Neural cell (in vitro differentiated cells): ENCODE data around the gene DCANP1. TPM values are rescaled to one million over a fixed set of nuclear protein-coding genes. Genes with fewer than 3 reads are reported as not detected.

Experiments used
- H2AFZ ChIP-seq: fragments of 200-600, 300-800 bp; sonication (generic), shearing (Covaris generic); 2 replicates; pipeline ENCODE4 v1.6.0; 2014; ENCODE audit warnings: low read depth, mild to moderate bottlenecking, antibody characterized with exemption, low read length, moderate library complexity
- H3F3A ChIP-seq: fragments of 200-600 bp; shearing (Covaris generic); 2 replicates; pipeline ENCODE4 v1.6.1; 2016; ENCODE audit warnings: mild to moderate bottlenecking, moderate library complexity, mixed read lengths, antibody characterized with exemption, low read length; ENCODE audit not compliant: insufficient read depth, poor library complexity, severe bottlenecking
- H3K27ac ChIP-seq: fragments of 200-600, 300-800 bp; sonication (generic), shearing (Covaris generic); 2 replicates; pipeline ENCODE4 v1.5.1; 2014; ENCODE audit warnings: mild to moderate bottlenecking, low read length, moderate library complexity
- H3K27me3 ChIP-seq: fragments of 300-800, 200-600 bp; sonication (generic), shearing (Covaris generic); 2 replicates; pipeline ENCODE4 v1.6.0; 2014; ENCODE audit warnings: mild to moderate bottlenecking, low read depth, low read length, moderate library complexity; ENCODE audit not compliant: insufficient read depth
- H3K36me3 ChIP-seq: fragments of 300-800, 200-600 bp; sonication (generic), shearing (Covaris generic); 2 replicates; pipeline ENCODE4 v1.5.1; 2014; ENCODE audit warnings: mild to moderate bottlenecking, antibody characterized with exemption, low read length, moderate library complexity; ENCODE audit not compliant: insufficient read depth
- H3K4me2 ChIP-seq: fragments of 300-800, 200-600 bp; sonication (generic), shearing (Covaris generic); 2 replicates; pipeline ENCODE4 v1.6.0; 2014; ENCODE audit warnings: mild to moderate bottlenecking, low read length
- H3K4me3 ChIP-seq: fragments of 300-800, 200-600 bp; sonication (generic), shearing (Covaris generic); 2 replicates; pipeline ENCODE4 v1.5.1; 2014; ENCODE audit warnings: mild to moderate bottlenecking, low read length, moderate library complexity
- H3K79me2 ChIP-seq: fragments of 200-600 bp; shearing (Covaris generic); replicated peaks from 2 replicates; pipeline ENCODE4 v1.6.0; 2014; ENCODE audit warnings: mild to moderate bottlenecking, low read length, moderate library complexity; ENCODE audit not compliant: insufficient read depth
- H3K9ac ChIP-seq: fragments of 300-800, 200-600 bp; sonication (generic), shearing (Covaris generic); 2 replicates; pipeline ENCODE4 v1.6.1; 2016; ENCODE audit warnings: mild to moderate bottlenecking, low read length, mixed read lengths
- H3K9me2 ChIP-seq: fragments of 200-600 bp; shearing (Covaris generic); 2 replicates; pipeline ENCODE4 v1.6.1; 2016; ENCODE audit warnings: mild to moderate bottlenecking, low read length, mixed read lengths; ENCODE audit not compliant: insufficient read depth
- H3K9me3 ChIP-seq: fragments of 200-600, 300-800 bp; sonication (generic), shearing (Covaris generic); 2 replicates; pipeline ENCODE4 v1.6.1; 2016; ENCODE audit warnings: mild to moderate bottlenecking, mixed run types, low read length, moderate library complexity, mixed read lengths
- H4K20me1 ChIP-seq: fragments of 200-600 bp; shearing (Covaris generic); 2 replicates; pipeline ENCODE4 v1.6.1; 2016; ENCODE audit warnings: mild to moderate bottlenecking, mixed run types; ENCODE audit not compliant: insufficient read depth
- EP300 ChIP-seq: fragments of 450-650 bp; conservative IDR thresholded peaks from 2 replicates; pipeline ENCODE4 v1.6.1; 2014; ENCODE audit warnings: antibody characterized with exemption, mild to moderate bottlenecking, moderate library complexity; ENCODE audit not compliant: poor library complexity, severe bottlenecking
- EZH2 ChIP-seq: fragments of 200-600, 300-800 bp; shearing (Covaris generic), sonication (generic); IDR thresholded peaks from 2 replicates; pipeline ENCODE4 v1.6.1; 2014; ENCODE audit warnings: antibody characterized with exemption, low read length, borderline replicate concordance, mild to moderate bottlenecking; ENCODE audit not compliant: insufficient read depth, poor library complexity, severe bottlenecking
- MXI1 ChIP-seq: fragments of 450-650 bp; conservative IDR thresholded peaks from 2 replicates; pipeline ENCODE4 v1.6.1; 2014; ENCODE audit warnings: antibody characterized with exemption, mild to moderate bottlenecking; ENCODE audit not compliant: poor library complexity, severe bottlenecking
- POLR2AphosphoS5 ChIP-seq: IDR thresholded peaks from 2 replicates; pipeline ENCODE4 v1.6.1; 2012
- RAD21 ChIP-seq: fragments of 450-650 bp; conservative IDR thresholded peaks from 2 replicates; pipeline ENCODE4 v1.6.1; 2014; ENCODE audit warnings: antibody characterized with exemption, mild to moderate bottlenecking, moderate library complexity
- SMC3 ChIP-seq: fragments of 450-650 bp; conservative IDR thresholded peaks from 2 replicates; pipeline ENCODE4 v1.6.1; 2014; ENCODE audit warnings: antibody characterized with exemption, mild to moderate bottlenecking, moderate library complexity; ENCODE audit not compliant: poor library complexity
- TAF1 ChIP-seq: IDR thresholded peaks from 2 replicates; pipeline ENCODE4 v1.6.1; 2012; ENCODE audit warnings: low read depth
- polyA plus RNA-seq: library from polyadenylated mRNA; depleted of rRNA; stranded (reverse); fragments of >200 nt; gene quantifications from 2 replicates; pipeline ENCODE4 v1.2.3, GENCODE V29; 2014
- TF ChIP-seq, protein P1 (sequence below): fragments of 450-650 bp; IDR thresholded peaks from 2 replicates; pipeline ENCODE4 v1.5.1; 2014; ENCODE audit warnings: antibody characterized with exemption, mild to moderate bottlenecking, moderate library complexity; ENCODE audit not compliant: poor library complexity, severe bottlenecking
- TF ChIP-seq, protein P2 (sequence below): IDR thresholded peaks from 2 replicates; pipeline ENCODE4 v1.6.1; 2012; ENCODE audit warnings: borderline replicate concordance

DCANP1 gene
- polyA plus RNA-seq, 1 donor from 2014 or later: not detected

DNA sequence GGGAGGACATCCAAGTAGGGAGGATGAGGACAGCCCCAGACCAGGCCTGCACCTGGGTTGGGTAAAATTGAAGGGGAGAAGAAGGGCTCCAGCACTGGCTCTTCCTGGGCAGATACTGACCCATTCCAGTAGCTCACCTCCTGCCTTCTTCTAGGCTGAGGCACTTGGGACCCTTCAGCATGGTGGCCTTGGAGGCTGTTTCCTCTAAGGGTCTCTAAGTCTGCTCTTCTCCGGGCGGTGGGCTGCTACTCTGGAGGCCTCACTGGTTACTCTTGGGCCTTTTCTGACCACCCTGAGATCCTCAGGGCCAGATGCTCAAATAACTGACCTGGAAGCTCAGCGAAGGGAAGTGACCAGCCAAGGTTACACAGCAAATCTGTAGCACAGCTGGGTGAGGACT is 7.8 kb upstream of the DCANP1 start:
- Histone ChIP-seq H3K79me2 (no peaks in the 10 kb centered on the region), H2AFZ (no peak overlapping the region), H3K27ac (no peak overlapping the region), H3K9ac (no peak overlapping the region), H3K4me3 (no peak overlapping the region), H4K20me1 (no peaks in the 10 kb centered on the region), H3F3A (no peaks in the 10 kb centered on the region), H3K9me2 (no peaks in the 10 kb centered on the region), H3K9me3 (no peaks in the 10 kb centered on the region), H3K4me2 (no peak overlapping the region), H3K27me3 (no peaks in the 10 kb centered on the region), H3K36me3 (no peaks in the 10 kb centered on the region)
- no peak for TF ChIP-seq MXI1
- TF ChIP-seq POLR2AphosphoS5: no peak
- TF ChIP-seq, protein P1, sequence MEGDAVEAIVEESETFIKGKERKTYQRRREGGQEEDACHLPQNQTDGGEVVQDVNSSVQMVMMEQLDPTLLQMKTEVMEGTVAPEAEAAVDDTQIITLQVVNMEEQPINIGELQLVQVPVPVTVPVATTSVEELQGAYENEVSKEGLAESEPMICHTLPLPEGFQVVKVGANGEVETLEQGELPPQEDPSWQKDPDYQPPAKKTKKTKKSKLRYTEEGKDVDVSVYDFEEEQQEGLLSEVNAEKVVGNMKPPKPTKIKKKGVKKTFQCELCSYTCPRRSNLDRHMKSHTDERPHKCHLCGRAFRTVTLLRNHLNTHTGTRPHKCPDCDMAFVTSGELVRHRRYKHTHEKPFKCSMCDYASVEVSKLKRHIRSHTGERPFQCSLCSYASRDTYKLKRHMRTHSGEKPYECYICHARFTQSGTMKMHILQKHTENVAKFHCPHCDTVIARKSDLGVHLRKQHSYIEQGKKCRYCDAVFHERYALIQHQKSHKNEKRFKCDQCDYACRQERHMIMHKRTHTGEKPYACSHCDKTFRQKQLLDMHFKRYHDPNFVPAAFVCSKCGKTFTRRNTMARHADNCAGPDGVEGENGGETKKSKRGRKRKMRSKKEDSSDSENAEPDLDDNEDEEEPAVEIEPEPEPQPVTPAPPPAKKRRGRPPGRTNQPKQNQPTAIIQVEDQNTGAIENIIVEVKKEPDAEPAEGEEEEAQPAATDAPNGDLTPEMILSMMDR: no peak
- TF ChIP-seq RAD21: no peak
- no peak for TF ChIP-seq TAF1
- no peak for TF ChIP-seq SMC3
- TF ChIP-seq EP300: no peak
- TF ChIP-seq EZH2: no peak

GRCh38 chr5:135453613-135454012 is 6.5 kb upstream of the DCANP1 start:
- Histone ChIP-seq H3K9me2 (no peaks in the 10 kb centered on the region), H3K4me2 (no peak overlapping the region), H3K9ac (no peak overlapping the region), H3K9me3 (no peaks in the 10 kb centered on the region), H3K36me3 (no peaks in the 10 kb centered on the region), H3F3A (no peaks in the 10 kb centered on the region), H3K27me3 (no peaks in the 10 kb centered on the region), H3K4me3 (no peak overlapping the region), H4K20me1 (no peaks in the 10 kb centered on the region), H3K79me2 (no peaks in the 10 kb centered on the region), H2AFZ (no peak overlapping the region), H3K27ac (no peak overlapping the region)
- no peak for TF ChIP-seq EZH2
- TF ChIP-seq, protein P1: no peak
- no peak for TF ChIP-seq EP300
- TF ChIP-seq RAD21: no peak
- TF ChIP-seq, protein P2, sequence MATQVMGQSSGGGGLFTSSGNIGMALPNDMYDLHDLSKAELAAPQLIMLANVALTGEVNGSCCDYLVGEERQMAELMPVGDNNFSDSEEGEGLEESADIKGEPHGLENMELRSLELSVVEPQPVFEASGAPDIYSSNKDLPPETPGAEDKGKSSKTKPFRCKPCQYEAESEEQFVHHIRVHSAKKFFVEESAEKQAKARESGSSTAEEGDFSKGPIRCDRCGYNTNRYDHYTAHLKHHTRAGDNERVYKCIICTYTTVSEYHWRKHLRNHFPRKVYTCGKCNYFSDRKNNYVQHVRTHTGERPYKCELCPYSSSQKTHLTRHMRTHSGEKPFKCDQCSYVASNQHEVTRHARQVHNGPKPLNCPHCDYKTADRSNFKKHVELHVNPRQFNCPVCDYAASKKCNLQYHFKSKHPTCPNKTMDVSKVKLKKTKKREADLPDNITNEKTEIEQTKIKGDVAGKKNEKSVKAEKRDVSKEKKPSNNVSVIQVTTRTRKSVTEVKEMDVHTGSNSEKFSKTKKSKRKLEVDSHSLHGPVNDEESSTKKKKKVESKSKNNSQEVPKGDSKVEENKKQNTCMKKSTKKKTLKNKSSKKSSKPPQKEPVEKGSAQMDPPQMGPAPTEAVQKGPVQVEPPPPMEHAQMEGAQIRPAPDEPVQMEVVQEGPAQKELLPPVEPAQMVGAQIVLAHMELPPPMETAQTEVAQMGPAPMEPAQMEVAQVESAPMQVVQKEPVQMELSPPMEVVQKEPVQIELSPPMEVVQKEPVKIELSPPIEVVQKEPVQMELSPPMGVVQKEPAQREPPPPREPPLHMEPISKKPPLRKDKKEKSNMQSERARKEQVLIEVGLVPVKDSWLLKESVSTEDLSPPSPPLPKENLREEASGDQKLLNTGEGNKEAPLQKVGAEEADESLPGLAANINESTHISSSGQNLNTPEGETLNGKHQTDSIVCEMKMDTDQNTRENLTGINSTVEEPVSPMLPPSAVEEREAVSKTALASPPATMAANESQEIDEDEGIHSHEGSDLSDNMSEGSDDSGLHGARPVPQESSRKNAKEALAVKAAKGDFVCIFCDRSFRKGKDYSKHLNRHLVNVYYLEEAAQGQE: no peak
- no peak for TF ChIP-seq MXI1
- TF ChIP-seq TAF1: no peak
- no peak for TF ChIP-seq POLR2AphosphoS5
- no peak for TF ChIP-seq SMC3
